Smooth muscle cell (in vitro differentiated cells): ENCODE measurements around the gene RELB. TPM values are rescaled to one million over a fixed set of nuclear protein-coding genes. Genes with fewer than 3 reads are reported as not detected.

ENCODE experiments used
- DNase-seq: peaks from one replicate; lab custom pipeline; 2025; ENCODE audit not compliant: unreplicated experiment; lab: John Stamatoyannopoulos, UW
- H2AFZ ChIP-seq: fragments of 200-600 bp; sonication (generic); 2 replicates; pipeline ENCODE4 v1.6.0; 2016; ENCODE audit warnings: antibody characterized with exemption, low read depth, mild to moderate bottlenecking
- H3F3A ChIP-seq: fragments of 200-600 bp; sonication (generic); 2 replicates; pipeline ENCODE4 v1.6.0; 2017; ENCODE audit warnings: antibody characterized with exemption, low read depth
- H3K27ac ChIP-seq: fragments of 200-600 bp; sonication (generic); 2 replicates; pipeline ENCODE4 v1.5.1; 2016; ENCODE audit warnings: low read depth, mild to moderate bottlenecking
- H3K27me3 ChIP-seq: fragments of 200-600 bp; sonication (generic); 2 replicates; pipeline ENCODE4 v1.6.1; 2016; ENCODE audit warnings: low read depth, mild to moderate bottlenecking
- H3K36me3 ChIP-seq: fragments of 200-600 bp; sonication (generic); 2 replicates; pipeline ENCODE4 v1.5.1; 2016; ENCODE audit warnings: low read depth
- H3K4me1 ChIP-seq: fragments of 200-600 bp; sonication (generic); 2 replicates; pipeline ENCODE4 v1.5.1; 2016; ENCODE audit warnings: low read depth
- H3K4me2 ChIP-seq: fragments of 200-600 bp; sonication (generic); 2 replicates; pipeline ENCODE4 v1.6.0; 2016; ENCODE audit warnings: mild to moderate bottlenecking
- H3K4me3 ChIP-seq: fragments of 200-600 bp; sonication (generic); 2 replicates; pipeline ENCODE4 v1.5.1; 2016; ENCODE audit warnings: mild to moderate bottlenecking
- H3K79me2 ChIP-seq: fragments of 200-600 bp; sonication (generic); 2 replicates; pipeline ENCODE4 v1.6.0; 2016; ENCODE audit warnings: low read depth, mild to moderate bottlenecking
- H3K9ac ChIP-seq: fragments of 200-600 bp; sonication (generic); 2 replicates; pipeline ENCODE4 v1.6.0; 2016; ENCODE audit warnings: low read depth
- H3K9me3 ChIP-seq: fragments of 200-600 bp; sonication (generic); replicated peaks from 2 replicates; pipeline ENCODE4 v1.5.1; 2016; ENCODE audit warnings: low read depth
- H4K20me1 ChIP-seq: fragments of 200-600 bp; sonication (generic); 2 replicates; pipeline ENCODE4 v1.6.0; 2016; ENCODE audit warnings: low read depth
- CTCF ChIP-seq: fragments of 200-600 bp; sonication (generic); IDR thresholded peaks from 2 replicates; pipeline ENCODE4 v1.5.1; 2017; ENCODE audit warnings: borderline replicate concordance, mild to moderate bottlenecking, antibody characterized with exemption; ENCODE audit not compliant: insufficient read depth, poor library complexity, severe bottlenecking
- WGBS: methylation state at CpG from one replicate; pipeline ENCODE4 v1.1.7; 2016; ENCODE audit warnings: low lambda C conversion rate; 5-methylcytosine and 5-hydroxymethylcytosine counted together
- polyA plus RNA-seq: library from polyadenylated mRNA; unstranded; fragments of >200 nt; fragmentation: Nextera tagmentation; extraction: Ambion mirVana; gene quantifications from 2 replicates; pipeline ENCODE4 v1.2.1, GENCODE V29; 2016
- total RNA-seq: library from RNA; depleted of rRNA; stranded (reverse); fragments of >200 nt; gene quantifications from 2 replicates; pipeline ENCODE4 v1.2.3, GENCODE V29; 2014

The RELB gene
- total and polyA plus RNA-seq, 2 experiments from 2014 or later = 11.2 to 27.1 TPM

GRCh38 chr19:45011959-45012358, 10.7 kb downstream of the RELB start:
- no peaks in the 10 kb centered on the region for H3K27me3 ChIP-seq
- H3K9me3 ChIP-seq = no peaks in the 10 kb centered on the region
- H3K27ac ChIP-seq = no peak overlapping the region
- H3K36me3 ChIP-seq = no peaks in the 10 kb centered on the region
- DNase-seq = no peak
- WGBS = 97% methylated on average over 24 of the region's 42 CpGs
- H3K9ac ChIP-seq = no peak overlapping the region
- no peaks in the 10 kb centered on the region for H3K4me1 ChIP-seq
- H3K4me3 ChIP-seq = no peak overlapping the region
- no peaks in the 10 kb centered on the region for H3K79me2 ChIP-seq
- no peaks in the 10 kb centered on the region for H3F3A ChIP-seq
- peaks cover 4% of the 10 kb centered on the region for H4K20me1 ChIP-seq
- H2AFZ ChIP-seq = no peak overlapping the region
- H3K4me2 ChIP-seq = no peak overlapping the region
- TF ChIP-seq CTCF = no peak

GRCh38 chr19:45016388-45017314, 15.4 kb downstream of the RELB start:
- Histone ChIP-seq H4K20me1 (no peaks in the 10 kb centered on the region), H3K79me2 (no peaks in the 10 kb centered on the region), H3K4me3 (no peak overlapping the region), H3K27ac (no peak overlapping the region), H3K9ac (no peak overlapping the region), H3F3A (no peaks in the 10 kb centered on the region), H3K36me3 (no peaks in the 10 kb centered on the region), H3K9me3 (no peaks in the 10 kb centered on the region), H3K4me2 (no peak overlapping the region), H3K27me3 (no peaks in the 10 kb centered on the region), H2AFZ (no peak overlapping the region), H3K4me1 (no peaks in the 10 kb centered on the region)
- peak; percentile 65 for TF ChIP-seq CTCF
- WGBS = 75% methylated on average over 13 of the region's 13 CpGs
- DNase-seq = peak; percentile 30

DNA sequence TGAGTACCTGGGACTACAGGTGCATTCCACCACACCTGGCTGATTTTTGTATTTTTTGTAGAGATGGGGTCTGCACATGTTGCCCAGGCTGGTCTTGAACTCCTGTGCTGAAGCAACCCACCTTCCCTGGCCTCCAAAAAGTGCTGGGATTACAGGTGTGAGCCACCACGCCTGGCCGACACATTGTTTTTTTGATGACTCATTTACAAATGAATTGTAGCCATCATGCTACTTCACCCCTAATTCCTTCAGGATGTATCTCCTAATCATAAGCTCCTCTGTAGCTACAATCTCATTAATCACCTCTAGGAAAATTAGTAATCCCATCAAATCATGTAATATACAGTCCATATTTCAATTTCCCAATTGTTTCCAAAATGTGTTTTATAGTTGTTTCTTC, 17.9 kb downstream of the RELB start:
- Histone ChIP-seq H3K9me3 (no peaks in the 10 kb centered on the region), H3K4me2 (no peak overlapping the region), H3K4me3 (no peak overlapping the region), H3K36me3 (no peaks in the 10 kb centered on the region), H3K79me2 (no peaks in the 10 kb centered on the region), H3K27me3 (no peaks in the 10 kb centered on the region), H3K9ac (no peak overlapping the region), H4K20me1 (no peaks in the 10 kb centered on the region), H3F3A (no peaks in the 10 kb centered on the region), H3K27ac (no peak overlapping the region), H2AFZ (no peak overlapping the region), H3K4me1 (no peaks in the 10 kb centered on the region)
- WGBS = 88% methylated on average over 2 of the region's 2 CpGs
- TF ChIP-seq CTCF = no peak
- DNase-seq = no peak
